Measurements from ENCODE around the gene CALB2.
"Not testable (repeated sequence)": the region's sequence is repeated elsewhere in the genome, so short reads cannot be mapped to it uniquely, and the experiment has no call there.

The CALB2 gene, protein sequence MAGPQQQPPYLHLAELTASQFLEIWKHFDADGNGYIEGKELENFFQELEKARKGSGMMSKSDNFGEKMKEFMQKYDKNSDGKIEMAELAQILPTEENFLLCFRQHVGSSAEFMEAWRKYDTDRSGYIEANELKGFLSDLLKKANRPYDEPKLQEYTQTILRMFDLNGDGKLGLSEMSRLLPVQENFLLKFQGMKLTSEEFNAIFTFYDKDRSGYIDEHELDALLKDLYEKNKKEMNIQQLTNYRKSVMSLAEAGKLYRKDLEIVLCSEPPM

GRCh38 chr16:71358464-71358998 lies at the start of gene CALB2:
Gene CALB2, plus strand, starts transcription at chr16:71358723. Its CDS starts 70 bp downstream, at chr16:71358793.
- peak; percentile 13 for DNase-seq (ENCODE audit: low read depth)
- H3K4me3 ChIP-seq (ENCODE audit: low read depth, low read length): peak within 1 kb of the TSS; percentile 14
- in situ Hi-C loops (cut with HindIII; ENCODE audit: low sequenced_read_pairs): no loop called here
- peak; percentile 60 for TF ChIP-seq CTCF (IDR thresholded peaks at IDR 0.05; ENCODE audit: low read depth, low read length, missing control alignments)

GRCh38 chr16:71311553-71312158 lies 46.9 kb upstream of the CALB2 start:
- in situ Hi-C loops (cut with HindIII; ENCODE audit: low sequenced_read_pairs): no loop called here
- no peak overlapping the region for H3K4me3 ChIP-seq (ENCODE audit: low read depth, low read length)
- no peak for DNase-seq (ENCODE audit: low read depth)
- TF ChIP-seq CTCF (IDR thresholded peaks at IDR 0.05; ENCODE audit: low read depth, low read length, missing control alignments): peak; percentile 69

DNA sequence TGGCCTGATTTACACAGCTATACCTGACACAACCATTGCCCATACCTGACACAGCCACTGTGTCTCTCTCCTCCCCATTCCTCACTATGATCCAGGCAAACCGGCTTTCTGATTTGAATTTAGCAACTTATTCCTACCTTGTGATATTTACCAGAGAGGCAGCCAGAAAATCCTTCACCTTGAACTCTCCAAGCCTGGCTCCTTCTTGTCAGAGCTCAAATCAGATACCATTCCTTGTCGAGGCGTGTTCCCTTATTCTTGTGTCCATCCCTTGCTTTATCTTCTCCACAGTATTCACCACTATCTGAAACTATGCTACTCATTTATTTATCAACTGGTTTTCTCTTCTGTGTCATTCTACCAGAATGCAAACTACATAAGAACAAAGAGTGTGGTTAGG lies 44.9 kb upstream of the CALB2 start:
- in situ Hi-C loops (cut with HindIII; ENCODE audit: low sequenced_read_pairs); DNase-seq (ENCODE audit: low read depth); H3K4me3 ChIP-seq (ENCODE audit: low read depth, low read length): not testable (repeated sequence)

DNA sequence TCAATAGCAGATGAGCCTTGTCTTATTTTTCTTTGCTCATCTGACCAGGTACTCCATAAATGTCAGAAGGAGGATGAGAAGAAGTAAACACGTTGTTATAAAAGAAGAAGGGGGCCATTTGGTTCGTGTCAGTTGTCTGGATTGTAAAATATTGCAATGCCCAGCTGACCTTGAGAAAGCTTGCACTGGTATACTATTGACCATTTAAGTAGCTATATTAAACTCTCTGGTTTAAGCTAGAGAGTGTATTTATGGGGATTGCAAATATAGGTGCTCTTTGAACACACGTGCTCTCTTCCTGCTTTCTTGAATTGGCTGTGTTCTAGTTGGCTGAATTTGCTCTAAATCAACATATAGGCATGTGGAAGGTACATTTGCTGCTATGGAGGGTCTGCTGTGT lies 43.3 kb upstream of the CALB2 start:
- H3K4me3 ChIP-seq (ENCODE audit: low read depth, low read length): no peak overlapping the region
- no peak for DNase-seq (ENCODE audit: low read depth)
- TF ChIP-seq CTCF (IDR thresholded peaks at IDR 0.05; ENCODE audit: low read depth, low read length, missing control alignments): no peak
- in situ Hi-C loops (cut with HindIII; ENCODE audit: low sequenced_read_pairs): no loop called here

- no peak overlapping the region for H3K4me3 ChIP-seq (ENCODE audit: low read depth, low read length)
- no peak for TF ChIP-seq CTCF (IDR thresholded peaks at IDR 0.05; ENCODE audit: low read depth, low read length, missing control alignments)
- no peak for DNase-seq (ENCODE audit: low read depth)
- in situ Hi-C loops (cut with HindIII; ENCODE audit: low sequenced_read_pairs): no loop called here
These were observed 38.5 kb upstream of the CALB2 start for GRCh38 chr16:71319999-71320398.

DNA sequence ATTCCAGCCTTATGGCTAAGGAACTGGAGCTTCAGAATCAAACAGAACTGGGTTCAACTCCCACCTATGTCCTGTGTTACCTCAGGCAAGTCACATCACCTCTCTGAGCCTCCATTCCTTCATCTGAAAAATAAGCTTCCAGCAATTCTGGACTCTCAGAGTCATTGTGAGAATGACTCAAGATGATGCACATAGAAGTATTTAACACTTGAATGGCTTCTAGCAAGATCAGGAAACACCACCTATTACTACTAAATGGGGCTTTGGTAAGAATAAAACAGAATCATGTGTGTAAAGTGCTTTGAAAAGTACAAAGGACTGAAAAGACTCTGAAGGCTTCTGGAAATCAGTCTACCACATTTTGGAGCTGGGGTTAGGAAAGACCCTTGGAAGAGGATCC lies 30.8 kb upstream of the CALB2 start:
- in situ Hi-C loops (cut with HindIII; ENCODE audit: low sequenced_read_pairs): no loop called here
- no peak overlapping the region for H3K4me3 ChIP-seq (ENCODE audit: low read depth, low read length)
- TF ChIP-seq CTCF (IDR thresholded peaks at IDR 0.05; ENCODE audit: low read depth, low read length, missing control alignments): no peak
- no peak for DNase-seq (ENCODE audit: low read depth)

- in situ Hi-C loops (cut with HindIII; ENCODE audit: low sequenced_read_pairs): no loop called here
- DNase-seq (ENCODE audit: low read depth): no peak
- no peak overlapping the region for H3K4me3 ChIP-seq (ENCODE audit: low read depth, low read length)
- no peak for TF ChIP-seq CTCF (IDR thresholded peaks at IDR 0.05; ENCODE audit: low read depth, low read length, missing control alignments)
These were observed 30.4 kb upstream of the CALB2 start for GRCh38 chr16:71328151-71328550.
